ENCODE data around the gene MREG.

DNA sequence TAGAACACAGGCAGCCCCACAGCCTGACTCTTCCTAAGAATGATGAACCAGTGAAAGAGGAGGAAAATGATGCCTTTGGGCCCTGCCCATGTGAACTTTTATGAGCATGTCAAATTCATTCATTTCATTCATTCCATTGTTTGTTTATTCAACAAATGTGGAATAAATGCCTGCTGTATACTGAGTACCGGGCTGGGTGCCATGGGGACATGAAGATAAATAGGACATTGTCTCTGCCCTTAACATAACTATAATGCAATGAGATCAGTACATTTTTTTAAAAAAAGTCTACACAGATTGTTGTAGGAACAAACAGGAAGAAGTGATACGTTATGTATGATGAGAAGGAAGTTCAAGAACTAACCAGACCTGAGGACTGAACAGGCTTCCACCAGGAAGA lies 14.7 kb downstream of the MREG start:
- no peak for TF ChIP-seq POLR2A (IDR thresholded peaks at IDR 0.05)
- TF ChIP-seq, protein P1, sequence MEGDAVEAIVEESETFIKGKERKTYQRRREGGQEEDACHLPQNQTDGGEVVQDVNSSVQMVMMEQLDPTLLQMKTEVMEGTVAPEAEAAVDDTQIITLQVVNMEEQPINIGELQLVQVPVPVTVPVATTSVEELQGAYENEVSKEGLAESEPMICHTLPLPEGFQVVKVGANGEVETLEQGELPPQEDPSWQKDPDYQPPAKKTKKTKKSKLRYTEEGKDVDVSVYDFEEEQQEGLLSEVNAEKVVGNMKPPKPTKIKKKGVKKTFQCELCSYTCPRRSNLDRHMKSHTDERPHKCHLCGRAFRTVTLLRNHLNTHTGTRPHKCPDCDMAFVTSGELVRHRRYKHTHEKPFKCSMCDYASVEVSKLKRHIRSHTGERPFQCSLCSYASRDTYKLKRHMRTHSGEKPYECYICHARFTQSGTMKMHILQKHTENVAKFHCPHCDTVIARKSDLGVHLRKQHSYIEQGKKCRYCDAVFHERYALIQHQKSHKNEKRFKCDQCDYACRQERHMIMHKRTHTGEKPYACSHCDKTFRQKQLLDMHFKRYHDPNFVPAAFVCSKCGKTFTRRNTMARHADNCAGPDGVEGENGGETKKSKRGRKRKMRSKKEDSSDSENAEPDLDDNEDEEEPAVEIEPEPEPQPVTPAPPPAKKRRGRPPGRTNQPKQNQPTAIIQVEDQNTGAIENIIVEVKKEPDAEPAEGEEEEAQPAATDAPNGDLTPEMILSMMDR (IDR thresholded peaks at IDR 0.05), result no peak
- no peak for TF ChIP-seq POLR2AphosphoS5 (IDR thresholded peaks at IDR 0.05)
- no peak for TF ChIP-seq EP300 (IDR thresholded peaks at IDR 0.05)
